GM23338 (cell line): ENCODE data around the gene B3GALT2.

Experiments used
- CREB1 ChIP-seq: fragments of 250-450 bp; sonication (Bioruptor Pico); IDR thresholded peaks from 2 replicates; pipeline ENCODE4 v1.5.0; 2020; ENCODE audit warnings: low read depth, mild to moderate bottlenecking, moderate library complexity
- CTCF ChIP-seq, 2 experiments: fragments of 200-600 bp in 1 of 2; sonication (generic) in 1 of 2; conservative IDR thresholded peaks; 2 replicates each; pipeline versions ENCODE4 v1.5.1 to v1.6.1; 2016 to 2017; ENCODE audit warnings: antibody characterized with exemption in 2 of 2, low read depth in 2 of 2, mild to moderate bottlenecking in 2 of 2, moderate library complexity in 1 of 2
- ETS1 ChIP-seq: IDR thresholded peaks from 2 replicates; pipeline ENCODE4 v1.6.1; 2016; ENCODE audit warnings: antibody characterized with exemption
- EZH2 ChIP-seq: fragments of 200-600 bp; sonication (generic); IDR thresholded peaks from one replicate; pipeline ENCODE4 v1.8.0; 2017; ENCODE audit warnings: antibody characterized with exemption, mild to moderate bottlenecking, low read depth; ENCODE audit not compliant: unreplicated experiment
- EZH2phosphoT487 ChIP-seq: fragments of 200-600 bp; sonication (generic); IDR thresholded peaks from one replicate; pipeline ENCODE4 v1.8.1; 2018; ENCODE audit warnings: antibody characterized with exemption; ENCODE audit not compliant: unreplicated experiment
- JUNB ChIP-seq: IDR thresholded peaks from one replicate; pipeline ENCODE4 v1.6.1; 2016; ENCODE audit warnings: antibody characterized with exemption; ENCODE audit not compliant: unreplicated experiment
- POLR2AphosphoS5 ChIP-seq: IDR thresholded peaks from 2 replicates; pipeline ENCODE4 v1.6.1; 2016; ENCODE audit warnings: antibody characterized with exemption, low read depth
- REST ChIP-seq: IDR thresholded peaks from one replicate; pipeline ENCODE4 v1.6.1; 2018; ENCODE audit warnings: antibody characterized with exemption; ENCODE audit not compliant: unreplicated experiment

GRCh38 chr1:193131266-193131860 is 55.0 kb downstream of the B3GALT2 start:
- TF ChIP-seq CTCF (conservative IDR thresholded peaks at IDR 0.05; ENCODE audit: low read depth in 2 of 2) (no peak), EZH2 (no peak), REST (no peak), CREB1 (no peak), EZH2phosphoT487 (no peak), POLR2AphosphoS5 (no peak), ETS1 (no peak), JUNB (no peak)
